Measurements from ENCODE around the gene IL1R1. TPM values are rescaled to one million over a fixed set of nuclear protein-coding genes. Genes with fewer than 3 reads are reported as not detected.
A peak's percentile ranks its signal among the peaks of the same experiment; 100 is the strongest.
"Not testable (repeated sequence)": the region's sequence is repeated elsewhere in the genome, so short reads cannot be mapped to it uniquely, and the experiment has no call there.

IL1R1 gene
- total RNA-seq, 1 donor from 2014 or later = 1.0 TPM

GRCh38 chr2:102099536-102100298, 42.8 kb upstream of the IL1R1 start:
- TF ChIP-seq CTCF (IDR thresholded peaks at IDR 0.05; ENCODE audit: unreplicated experiment) = no peak
- no peaks in the 10 kb centered on the region for H3K9me3 Mint-ChIP-seq (ENCODE audit: unreplicated experiment)
- peaks cover 13% of the 10 kb centered on the region for H3K4me1 Mint-ChIP-seq (ENCODE audit: unreplicated experiment)
- H3K27me3 Mint-ChIP-seq (ENCODE audit: unreplicated experiment) = peaks cover 2% of the 10 kb centered on the region
- H3K4me3 Mint-ChIP-seq (ENCODE audit: unreplicated experiment) = no peak overlapping the region
- no peak for DNase-seq (ENCODE audit: low spot score)
- no peak overlapping the region for H3K27ac Mint-ChIP-seq (ENCODE audit: unreplicated experiment)
- H3K36me3 Mint-ChIP-seq (ENCODE audit: low read depth, unreplicated experiment) = peaks cover 4% of the 10 kb centered on the region

- Mint-ChIP-seq H3K9me3 (ENCODE audit: unreplicated experiment) (no peaks in the 10 kb centered on the region), H3K4me1 (ENCODE audit: unreplicated experiment) (peaks cover 10% of the 10 kb centered on the region), H3K36me3 (ENCODE audit: low read depth, unreplicated experiment) (peaks cover 4% of the 10 kb centered on the region), H3K27ac (ENCODE audit: unreplicated experiment) (no peak overlapping the region), H3K4me3 (ENCODE audit: unreplicated experiment) (no peak overlapping the region), H3K27me3 (ENCODE audit: unreplicated experiment) (peaks cover 2% of the 10 kb centered on the region)
- no peak for DNase-seq (ENCODE audit: low spot score)
- no peak for TF ChIP-seq CTCF (IDR thresholded peaks at IDR 0.05; ENCODE audit: unreplicated experiment)
Measured at GRCh38 chr2:102100371-102101096, 42.0 kb upstream of the IL1R1 start.

DNA sequence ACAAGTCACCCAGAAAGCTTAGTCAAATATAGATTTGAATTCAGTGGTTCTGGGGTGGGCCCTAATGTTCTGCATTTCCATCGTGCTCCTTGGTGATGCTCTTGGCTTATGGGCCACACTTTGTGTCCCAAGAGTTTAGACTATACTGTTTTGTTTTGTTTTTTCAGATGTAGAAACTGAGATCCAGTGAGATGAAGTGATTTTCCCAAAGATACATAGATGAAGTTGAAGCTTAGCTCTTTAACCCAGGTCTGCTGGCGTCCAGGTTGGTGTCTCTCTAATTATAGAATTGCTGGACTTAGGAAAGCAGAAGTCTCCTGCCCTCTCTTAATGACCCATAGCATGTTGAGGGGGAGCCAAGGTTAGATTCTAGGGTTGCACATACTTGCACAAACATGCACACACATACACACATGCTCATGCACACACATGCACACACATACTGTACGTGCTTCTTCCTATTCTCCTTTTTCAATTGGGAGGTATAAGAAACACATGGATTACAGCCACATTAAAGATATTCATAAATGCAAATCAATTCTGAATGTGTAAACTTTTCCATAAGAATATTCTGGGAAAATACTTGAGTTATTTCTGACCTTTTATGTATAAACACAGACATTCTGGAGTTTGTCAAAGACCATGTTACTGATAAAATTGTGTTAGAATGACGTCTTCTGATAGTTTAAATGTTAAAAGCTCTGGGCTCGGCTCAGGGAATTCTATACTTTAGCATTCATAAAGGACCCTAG, 41.3 kb upstream of the IL1R1 start:
- no peak for DNase-seq (ENCODE audit: low spot score)
- no peak for TF ChIP-seq CTCF (IDR thresholded peaks at IDR 0.05; ENCODE audit: unreplicated experiment)
- peaks cover 10% of the 10 kb centered on the region for H3K4me1 Mint-ChIP-seq (ENCODE audit: unreplicated experiment)
- H3K36me3 Mint-ChIP-seq (ENCODE audit: low read depth, unreplicated experiment) = peaks cover 4% of the 10 kb centered on the region
- H3K9me3 Mint-ChIP-seq (ENCODE audit: unreplicated experiment) = no peaks in the 10 kb centered on the region
- no peak overlapping the region for H3K27ac Mint-ChIP-seq (ENCODE audit: unreplicated experiment)
- H3K27me3 Mint-ChIP-seq (ENCODE audit: unreplicated experiment) = peaks cover 2% of the 10 kb centered on the region
- no peak overlapping the region for H3K4me3 Mint-ChIP-seq (ENCODE audit: unreplicated experiment)

- no peaks in the 10 kb centered on the region for H3K9me3 Mint-ChIP-seq (ENCODE audit: unreplicated experiment)
- no peak for DNase-seq (ENCODE audit: low spot score)
- H3K36me3 Mint-ChIP-seq (ENCODE audit: low read depth, unreplicated experiment) = peaks cover 4% of the 10 kb centered on the region
- peak overlapping the region; percentile 44 for H3K27ac Mint-ChIP-seq (ENCODE audit: unreplicated experiment)
- TF ChIP-seq CTCF (IDR thresholded peaks at IDR 0.05; ENCODE audit: unreplicated experiment) = no peak
- H3K4me1 Mint-ChIP-seq (ENCODE audit: unreplicated experiment) = peaks cover 10% of the 10 kb centered on the region
- H3K27me3 Mint-ChIP-seq (ENCODE audit: unreplicated experiment) = peaks cover 2% of the 10 kb centered on the region
- H3K4me3 Mint-ChIP-seq (ENCODE audit: unreplicated experiment) = no peak overlapping the region
Measured at GRCh38 chr2:102101849-102102635, 40.5 kb upstream of the IL1R1 start.

DNA sequence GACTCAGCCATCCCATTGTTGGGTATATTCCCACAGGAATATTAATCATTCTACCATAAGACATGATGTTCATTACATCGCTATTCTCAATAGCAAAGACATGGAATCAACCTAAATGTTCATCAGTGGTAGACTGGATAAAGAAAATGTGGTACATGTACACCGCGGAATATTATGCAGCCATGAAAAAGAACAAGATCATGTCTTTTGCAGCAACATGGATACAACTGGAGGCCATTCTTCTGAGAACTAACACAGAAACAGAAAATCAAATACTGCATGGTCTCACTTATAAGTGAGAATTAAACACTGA, 40.0 kb upstream of the IL1R1 start:
- not testable (repeated sequence) for H3K9me3 Mint-ChIP-seq (ENCODE audit: unreplicated experiment); H3K27me3 Mint-ChIP-seq (ENCODE audit: unreplicated experiment); H3K27ac Mint-ChIP-seq (ENCODE audit: unreplicated experiment); H3K36me3 Mint-ChIP-seq (ENCODE audit: low read depth, unreplicated experiment); H3K4me1 Mint-ChIP-seq (ENCODE audit: unreplicated experiment); H3K4me3 Mint-ChIP-seq (ENCODE audit: unreplicated experiment); DNase-seq (ENCODE audit: low spot score)
